HEK293T (cell line): ENCODE measurements around the gene CTNNA1.

Source experiments
- CTCF ChIA-PET: fragments of 350-600 bp; formaldehyde crosslinking; extraction: SDS; loops from one replicate; lab custom pipeline; 2021; ENCODE audit warnings: antibody characterized with exemption, inconsistent platforms; lab: Yijun Ruan, JAX
- POLR2A ChIA-PET: fragments of 350-600 bp; formaldehyde crosslinking; extraction: SDS; loops from one replicate; lab custom pipeline; 2020; ENCODE audit warnings: antibody characterized with exemption, inconsistent platforms; lab: Yijun Ruan, JAX
- DNase-seq: peaks from one replicate; pipeline ENCODE4 v3.0.0; 2012; ENCODE audit warnings: mixed read lengths; ENCODE audit errors: extremely low spot score
- ARNT ChIP-seq: fragments of 450-650 bp; IDR thresholded peaks from 2 replicates; pipeline ENCODE4 v1.6.1; 2017; ENCODE audit warnings: mild to moderate bottlenecking
- BHLHE40 ChIP-seq: fragments of 450-650 bp; IDR thresholded peaks from 2 replicates; pipeline ENCODE4 v1.6.1; 2016; ENCODE audit warnings: mild to moderate bottlenecking, moderate library complexity, borderline replicate concordance
- CTBP1 ChIP-seq: fragments of 450-650 bp; IDR thresholded peaks from 2 replicates; pipeline ENCODE4 v1.6.1; 2016; ENCODE audit warnings: borderline replicate concordance
- ELF4 ChIP-seq: fragments of 450-650 bp; IDR thresholded peaks from 2 replicates; pipeline ENCODE4 v1.6.1; 2017; ENCODE audit warnings: antibody characterized with exemption
- FOXA1 ChIP-seq: fragments of 450-650 bp; IDR thresholded peaks from 2 replicates; pipeline ENCODE4 v1.6.1; 2016; ENCODE audit warnings: mild to moderate bottlenecking
- FOXK2 ChIP-seq: fragments of 450-650 bp; IDR thresholded peaks from 2 replicates; pipeline ENCODE4 v1.6.1; 2016; ENCODE audit warnings: mild to moderate bottlenecking
- FOXM1 ChIP-seq: fragments of 450-650 bp; IDR thresholded peaks from 2 replicates; pipeline ENCODE4 v1.6.1; 2017; ENCODE audit warnings: mild to moderate bottlenecking, borderline replicate concordance
- HDGF ChIP-seq: fragments of 450-650 bp; IDR thresholded peaks from 2 replicates; pipeline ENCODE4 v1.6.1; 2017; ENCODE audit warnings: antibody characterized with exemption, borderline replicate concordance
- L3MBTL2 ChIP-seq: fragments of 450-650 bp; conservative IDR thresholded peaks from 2 replicates; pipeline ENCODE4 v1.6.1; 2016; ENCODE audit warnings: mild to moderate bottlenecking
- LEF1 ChIP-seq: fragments of 450-650 bp; IDR thresholded peaks from 2 replicates; pipeline ENCODE4 v1.6.1; 2017; ENCODE audit warnings: mild to moderate bottlenecking, borderline replicate concordance
- NFRKB ChIP-seq: fragments of 450-650 bp; IDR thresholded peaks from 2 replicates; pipeline ENCODE4 v1.6.1; 2016; ENCODE audit warnings: mild to moderate bottlenecking, moderate library complexity
- SP1 ChIP-seq: fragments of 450-650 bp; IDR thresholded peaks from 2 replicates; pipeline ENCODE4 v1.6.1; 2017
- SUZ12 ChIP-seq: fragments of 450-650 bp; IDR thresholded peaks from 2 replicates; pipeline ENCODE4 v1.6.1; 2016; ENCODE audit warnings: mild to moderate bottlenecking
- TARDBP ChIP-seq: fragments of 450-650 bp; IDR thresholded peaks from 2 replicates; pipeline ENCODE4 v1.6.1; 2016
- ZNF384 ChIP-seq: fragments of 450-650 bp; IDR thresholded peaks from 2 replicates; pipeline ENCODE4 v1.6.1; 2016
- TF ChIP-seq, protein P1 (sequence below): fragments of 450-650 bp; IDR thresholded peaks from 2 replicates; pipeline ENCODE4 v1.6.1; 2016

CTNNA1 gene

DNA sequence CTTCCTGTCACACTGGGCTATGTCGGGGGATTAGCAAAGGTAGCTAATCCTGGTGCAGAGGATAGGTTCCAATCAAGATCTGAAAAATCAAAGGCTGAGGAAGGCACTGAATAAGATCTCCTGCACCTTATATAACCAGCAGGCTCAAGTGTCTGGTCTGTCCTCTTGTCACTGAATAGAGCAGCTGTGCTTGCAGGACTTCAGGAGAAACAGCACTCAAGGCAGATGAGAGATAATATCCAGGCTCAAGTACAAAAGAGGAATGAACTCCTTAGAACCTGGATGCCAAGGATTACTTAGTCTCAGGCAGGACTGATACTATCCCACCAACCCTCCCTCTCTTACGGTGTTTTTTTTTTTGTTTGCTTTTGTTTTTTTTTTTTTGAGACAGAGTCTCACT is 230.8 kb downstream of the CTNNA1 start:
- POLR2A ChIA-PET = no interaction called here
- no peak for TF ChIP-seq SP1
- TF ChIP-seq L3MBTL2 = no peak
- no peak for TF ChIP-seq ELF4
- TF ChIP-seq NFRKB = no peak
- TF ChIP-seq TARDBP = no peak
- TF ChIP-seq ARNT = no peak
- TF ChIP-seq, protein P1, sequence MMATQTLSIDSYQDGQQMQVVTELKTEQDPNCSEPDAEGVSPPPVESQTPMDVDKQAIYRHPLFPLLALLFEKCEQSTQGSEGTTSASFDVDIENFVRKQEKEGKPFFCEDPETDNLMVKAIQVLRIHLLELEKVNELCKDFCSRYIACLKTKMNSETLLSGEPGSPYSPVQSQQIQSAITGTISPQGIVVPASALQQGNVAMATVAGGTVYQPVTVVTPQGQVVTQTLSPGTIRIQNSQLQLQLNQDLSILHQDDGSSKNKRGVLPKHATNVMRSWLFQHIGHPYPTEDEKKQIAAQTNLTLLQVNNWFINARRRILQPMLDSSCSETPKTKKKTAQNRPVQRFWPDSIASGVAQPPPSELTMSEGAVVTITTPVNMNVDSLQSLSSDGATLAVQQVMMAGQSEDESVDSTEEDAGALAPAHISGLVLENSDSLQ = no peak
- no peak for TF ChIP-seq FOXK2
- TF ChIP-seq FOXM1 = no peak
- no peak for TF ChIP-seq SUZ12
- no peak for TF ChIP-seq LEF1
- TF ChIP-seq FOXA1 = no peak
- TF ChIP-seq ZNF384 = no peak
- TF ChIP-seq CTBP1 = no peak
- TF ChIP-seq HDGF = no peak
- TF ChIP-seq BHLHE40 = no peak
- DNase-seq = no peak

More for the DNA sequence above, 230.8 kb downstream of the CTNNA1 start:
- CTCF ChIA-PET = no interaction called here
